HepG2 (cell line): Measurements from ENCODE around the gene PLCB2. TPM values are rescaled to one million over a fixed set of nuclear protein-coding genes. Genes with fewer than 3 reads are reported as not detected.
A peak's percentile ranks its signal among the peaks of the same experiment; 100 is the strongest.

Source experiments
- ATAC-seq: fragments of 200-7000 bp; cut with Tn5 transposase; 3 replicates; pipeline ENCODE4 v1.9.1; 2020; ENCODE audit warnings: mild to moderate bottlenecking, moderate library complexity
- BruUV-seq: library from RNA; stranded (reverse); fragments of 400-500 nt; replicated peaks from 2 replicates; lab custom pipeline; 2021; lab: Mats Ljungman, UMichigan
- CTCF ChIA-PET: fragments of 300-600 bp; formaldehyde crosslinking; extraction: SDS; loops from one replicate; lab custom pipeline; 2021; ENCODE audit warnings: low total read pairs, inconsistent platforms, low intra/inter-chr PET ratio; lab: Yijun Ruan, JAX
- POLR2A ChIA-PET: fragments of 350-600 bp; sonication (Branson Sonifier 250); formaldehyde crosslinking; loops from one replicate; lab custom pipeline; 2020; ENCODE audit warnings: antibody characterized with exemption, inconsistent platforms; lab: Yijun Ruan, JAX
- DNase-seq: peaks from one replicate; pipeline ENCODE4 v3.0.0-alpha.2; 2015; ENCODE audit warnings: low spot score
- FAIRE-seq: peaks from 3 replicates; lab custom pipeline; 2011; peaks lifted over from hg19 to GRCh38; lab: Jason Lieb, UNC
- H2AFZ ChIP-seq: one replicate; pipeline ENCODE4 v1.6.1; 2011; ENCODE audit warnings: low read length, inconsistent platforms
- H3K27ac ChIP-seq: fragments of 300-600 bp; 3 replicates; pipeline ENCODE4 v1.8.0; 2011; ENCODE audit warnings: mixed run types, mild to moderate bottlenecking, mixed read lengths, low read length, inconsistent platforms; ENCODE audit not compliant: insufficient read depth; ENCODE audit errors: extremely low read length
- H3K27me3 ChIP-seq, 2 experiments: fragments of 200-600 bp in 1 of 2; 2 replicates in 1 of 2; 3 replicates in 1 of 2; pipeline versions ENCODE4 v1.6.0 to v1.8.0; 2011; ENCODE audit warnings: low read length in 2 of 2, mild to moderate bottlenecking in 2 of 2, moderate library complexity in 2 of 2, inconsistent platforms in 1 of 2; ENCODE audit not compliant: insufficient read depth in 2 of 2, control insufficient read depth in 1 of 2
- H3K36me3 ChIP-seq, 2 experiments: fragments of 200-600 bp in 1 of 2; replicated peaks in 1 of 2; 2 replicates in 1 of 2; 3 replicates in 1 of 2; pipeline versions ENCODE4 v1.5.1 to v1.8.0; 2011; ENCODE audit warnings: low read length in 2 of 2, inconsistent platforms in 1 of 2; ENCODE audit not compliant: insufficient read depth in 2 of 2, control insufficient read depth in 1 of 2
- H3K4me1 ChIP-seq: 2 replicates; pipeline ENCODE4 v1.5.1; 2012; ENCODE audit warnings: low read length, inconsistent platforms; ENCODE audit not compliant: insufficient read depth
- H3K4me2 ChIP-seq: 2 replicates; pipeline ENCODE4 v1.6.0; 2011; ENCODE audit warnings: low read depth, low read length, inconsistent platforms
- H3K4me3 ChIP-seq, 3 experiments: fragments of 200-600 bp in 1 of 3; sonication (generic), shearing (Covaris generic) in 1 of 3; replicated peaks in 1 of 3; 2 replicates each; pipeline ENCODE4 v1.5.1; 2011 to 2016; ENCODE audit warnings: low read length in 3 of 3, inconsistent platforms in 2 of 3, low read depth in 2 of 3, mild to moderate bottlenecking in 2 of 3, control low read depth in 1 of 3, mixed read lengths in 1 of 3; ENCODE audit not compliant: insufficient read depth in 1 of 3
- H3K79me2 ChIP-seq: one replicate; pipeline ENCODE4 v1.6.1; 2011; ENCODE audit warnings: low read length, inconsistent platforms; ENCODE audit not compliant: insufficient read depth
- H3K9ac ChIP-seq: 2 replicates; pipeline ENCODE4 v1.6.0; 2011; ENCODE audit warnings: mild to moderate bottlenecking, low read depth, low read length, inconsistent platforms; ENCODE audit not compliant: insufficient read depth
- H3K9me3 ChIP-seq: 2 replicates; pipeline ENCODE4 v1.5.1; 2012; ENCODE audit warnings: mild to moderate bottlenecking, low read length
- H4K20me1 ChIP-seq: 2 replicates; pipeline ENCODE4 v1.6.0; 2011; ENCODE audit warnings: inconsistent platforms, mild to moderate bottlenecking, low read length, moderate library complexity; ENCODE audit not compliant: insufficient read depth
- ATF7-NPFF ChIP-seq: sonication (generic); formaldehyde crosslinking; IDR thresholded peaks from 2 replicates; pipeline ENCODE4 v1.8.1; 2023; ENCODE audit warnings: mild to moderate bottlenecking, low read depth, missing genetic modification reagents, moderate library complexity
- FOXK2 ChIP-seq: fragments of 450-650 bp; IDR thresholded peaks from 2 replicates; pipeline ENCODE4 v1.6.1; 2016
- HNRNPL ChIP-seq: fragments of 200-400 bp; formaldehyde crosslinking; IDR thresholded peaks from 2 replicates; pipeline ENCODE4 v1.6.1; 2017; ENCODE audit warnings: mild to moderate bottlenecking, low read depth, low read length
- JUN ChIP-seq: sonication (generic); formaldehyde crosslinking; IDR thresholded peaks from 2 replicates; pipeline ENCODE4 v1.4.0; 2020; ENCODE audit warnings: mild to moderate bottlenecking, missing genetic modification reagents
- KAT2B ChIP-seq: fragments of 150-350 bp; IDR thresholded peaks from 2 replicates; pipeline ENCODE4 v1.6.1; 2014; ENCODE audit warnings: low read depth, low read length, borderline replicate concordance
- MAZ ChIP-seq, 2 experiments: sonication (generic) in 1 of 2; formaldehyde crosslinking in 1 of 2; IDR thresholded peaks; 2 replicates each; pipeline versions ENCODE4 v1.5.0 to v1.6.1; 2012 to 2020; ENCODE audit warnings: low read depth in 2 of 2, mild to moderate bottlenecking in 2 of 2, borderline replicate concordance in 1 of 2, improper control_type of control experiment in 1 of 2, low read length in 1 of 2, missing genetic modification reagents in 1 of 2, moderate library complexity in 1 of 2
- SOX13 ChIP-seq, 3 experiments: fragments of 450-650 bp in 1 of 3; sonication (generic) in 1 of 3; formaldehyde crosslinking in 1 of 3; IDR thresholded peaks in 2 of 3; conservative IDR thresholded peaks in 1 of 3; 2 replicates each; pipeline versions ENCODE4 v1.5.0 to v1.6.1; 2016 to 2020; ENCODE audit warnings: antibody characterized with exemption in 1 of 3, mild to moderate bottlenecking in 1 of 3, missing compliant biosample characterization in 1 of 3, missing genetic modification reagents in 1 of 3, moderate library complexity in 1 of 3
- SP1 ChIP-seq, 2 experiments: fragments of 450-650 bp in 1 of 2; sonication (generic) in 1 of 2; formaldehyde crosslinking in 1 of 2; IDR thresholded peaks; 2 replicates each; pipeline versions ENCODE4 v1.4.0 to v1.6.1; 2016 to 2020; ENCODE audit warnings: missing genetic modification reagents in 1 of 2
- SP5 ChIP-seq: IDR thresholded peaks from 2 replicates; pipeline ENCODE4 v1.6.1; 2016; ENCODE audit warnings: low read depth, borderline replicate concordance
- SRF ChIP-seq: IDR thresholded peaks from 2 replicates; pipeline ENCODE4 v1.6.1; 2011; ENCODE audit warnings: mild to moderate bottlenecking, low read depth, low read length, moderate library complexity
- TERF1 ChIP-seq: sonication (generic); formaldehyde crosslinking; IDR thresholded peaks from 2 replicates; pipeline ENCODE4 v1.8.0; 2022; ENCODE audit warnings: mild to moderate bottlenecking, missing genetic modification reagents, moderate library complexity
- ZBTB7A ChIP-seq: sonication (generic); formaldehyde crosslinking; IDR thresholded peaks from 2 replicates; pipeline ENCODE4 v1.8.0; 2022; ENCODE audit warnings: mild to moderate bottlenecking, missing genetic modification reagents
- ZC3H4 ChIP-seq: sonication (generic); formaldehyde crosslinking; IDR thresholded peaks from 2 replicates; pipeline ENCODE4 v1.4.0; 2020; ENCODE audit warnings: missing genetic modification reagents, borderline replicate concordance
- ZFYVE20 ChIP-seq: sonication (generic); formaldehyde crosslinking; IDR thresholded peaks from 2 replicates; pipeline ENCODE4 v1.8.0; 2023; ENCODE audit warnings: low read depth, mild to moderate bottlenecking, moderate library complexity, missing genetic modification reagents, borderline replicate concordance
- ZNF34 ChIP-seq: sonication (generic); formaldehyde crosslinking; IDR thresholded peaks from 2 replicates; pipeline ENCODE4 v1.4.0; 2020; ENCODE audit warnings: mild to moderate bottlenecking, missing genetic modification reagents, borderline replicate concordance
- ZNF350 ChIP-seq: sonication (generic); formaldehyde crosslinking; IDR thresholded peaks from 2 replicates; pipeline ENCODE4 v1.4.0; 2020; ENCODE audit warnings: mild to moderate bottlenecking, low read depth, missing genetic modification reagents, borderline replicate concordance
- WGBS: methylation state at CpG from one replicate; pipeline ENCODE4 v1.1.6; 2017; ENCODE audit warnings: low lambda C conversion rate; 5-methylcytosine and 5-hydroxymethylcytosine counted together
- in situ Hi-C: cut with HindIII; loops from 2 replicates; pipeline ENCODE4 v1.10.0; 2017; ENCODE audit warnings: low pct_unique_long_range_greater_than_20kb; ENCODE audit not compliant: extremely low pct_ligation_motif_present
- intact Hi-C: fragments of 100-400 bp; cut with micrococcal nuclease; formaldehyde crosslinking; loops from one replicate; pipeline ENCODE4 v1.10.0; 2022; ENCODE audit not compliant: unreplicated experiment
- polyA plus RNA-seq, 8 experiments: library from polyadenylated mRNA; depleted of rRNA in 3 of 8; stranded (reverse) in 7 of 8; unstranded in 1 of 8; fragments of >200 nt; fragmentation: Illumina TruSeq in 4 of 8; extraction: Trizol in 4 of 8; gene quantifications; 2 replicates each; pipeline versions ENCODE4 v1.2.1 to v1.2.3, GENCODE V29; 2011 to 2016; ENCODE audit warnings: low read depth in 4 of 8, missing spikeins in 1 of 8, mixed read lengths in 1 of 8; ENCODE audit not compliant: insufficient read depth in 1 of 8
- total RNA-seq, 5 experiments: library from RNA; depleted of rRNA; stranded (reverse); fragments of >200 nt; fragmentation: Illumina TruSeq; extraction: Trizol; gene quantifications; 2 replicates each; pipeline ENCODE4 v1.2.3, GENCODE V29; 2016; ENCODE audit warnings: low read depth in 1 of 5
- TF ChIP-seq, protein P1 (sequence below): sonication (generic); formaldehyde crosslinking; IDR thresholded peaks from 2 replicates; pipeline ENCODE4 v1.4.0; 2020; ENCODE audit warnings: missing genetic modification reagents, low read depth, mild to moderate bottlenecking, borderline replicate concordance

The PLCB2 gene
- total and polyA plus RNA-seq, 2 of the 13 experiments (the other 11 are each of a cell fraction or from before 2014, with no cell fraction given), result 0.11 TPM; not detected in 1

DNA sequence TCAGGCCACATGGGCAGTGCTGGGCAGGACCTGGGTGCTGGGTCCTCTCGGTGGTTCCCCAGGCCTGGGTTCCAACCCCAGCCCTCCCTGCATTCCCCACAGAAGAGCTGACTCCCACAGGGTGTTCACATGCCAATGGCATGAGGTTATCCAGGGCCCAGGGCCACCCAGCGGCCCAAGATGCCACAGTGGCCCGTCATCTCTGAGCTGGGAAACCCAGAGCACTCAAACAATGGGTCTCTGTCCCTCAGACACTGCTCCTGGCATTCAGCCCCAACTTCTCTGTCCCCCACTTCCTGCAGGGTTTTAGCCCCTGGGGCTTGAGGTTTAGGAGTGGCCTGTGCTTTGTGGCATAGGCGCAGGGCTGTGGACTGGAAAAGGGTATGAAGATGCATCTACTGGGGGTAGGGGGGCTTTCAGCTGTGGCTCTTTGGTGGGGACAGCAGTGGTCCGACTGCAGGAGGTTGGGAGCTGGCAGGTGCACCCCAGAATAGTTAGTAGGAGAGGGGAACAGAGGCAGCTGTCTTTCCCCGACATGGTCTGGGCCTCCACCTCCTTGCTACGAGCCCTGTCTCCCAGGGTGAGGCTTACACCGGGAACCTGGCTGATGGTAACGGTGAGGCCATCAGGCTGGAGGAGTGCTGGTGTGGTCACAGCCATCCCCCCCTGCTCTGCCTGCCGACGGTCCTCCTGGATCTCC is 31.3 kb upstream of the PLCB2 start (continued):
- TF ChIP-seq ATF7-NPFF (CRISPR knock-in tag) (no peak), SOX13 (IDR thresholded peaks at IDR 0.05) (no peak), SOX13 (CRISPR knock-in tag; conservative IDR thresholded peaks at IDR 0.05 in 1 of 2, IDR thresholded peaks at IDR 0.05 in 1 of 2) (0 out of 4 replicates have a peak, but pooled peaks of 1 of the 2 experiments have one; percentile 24), HNRNPL (0 out of 2 replicates have a peak, but pooled peaks have one; percentile 64), ZNF34 (CRISPR knock-in tag) (no peak), JUN (peak; percentile 66; the same call in 1 of the 2 replicates)
- TF ChIP-seq, protein P1, sequence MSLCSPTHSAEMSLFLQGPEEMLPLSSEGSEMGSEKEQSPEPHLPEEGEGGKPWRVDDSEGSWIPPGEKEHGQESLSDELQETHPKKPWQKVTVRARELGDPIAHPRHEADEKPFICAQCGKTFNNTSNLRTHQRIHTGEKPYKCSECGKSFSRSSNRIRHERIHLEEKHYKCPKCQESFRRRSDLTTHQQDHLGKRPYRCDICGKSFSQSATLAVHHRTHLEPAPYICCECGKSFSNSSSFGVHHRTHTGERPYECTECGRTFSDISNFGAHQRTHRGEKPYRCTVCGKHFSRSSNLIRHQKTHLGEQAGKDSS (CRISPR knock-in tag), result no peak
- TF ChIP-seq, all 625 proteins: peak for 12

DNA sequence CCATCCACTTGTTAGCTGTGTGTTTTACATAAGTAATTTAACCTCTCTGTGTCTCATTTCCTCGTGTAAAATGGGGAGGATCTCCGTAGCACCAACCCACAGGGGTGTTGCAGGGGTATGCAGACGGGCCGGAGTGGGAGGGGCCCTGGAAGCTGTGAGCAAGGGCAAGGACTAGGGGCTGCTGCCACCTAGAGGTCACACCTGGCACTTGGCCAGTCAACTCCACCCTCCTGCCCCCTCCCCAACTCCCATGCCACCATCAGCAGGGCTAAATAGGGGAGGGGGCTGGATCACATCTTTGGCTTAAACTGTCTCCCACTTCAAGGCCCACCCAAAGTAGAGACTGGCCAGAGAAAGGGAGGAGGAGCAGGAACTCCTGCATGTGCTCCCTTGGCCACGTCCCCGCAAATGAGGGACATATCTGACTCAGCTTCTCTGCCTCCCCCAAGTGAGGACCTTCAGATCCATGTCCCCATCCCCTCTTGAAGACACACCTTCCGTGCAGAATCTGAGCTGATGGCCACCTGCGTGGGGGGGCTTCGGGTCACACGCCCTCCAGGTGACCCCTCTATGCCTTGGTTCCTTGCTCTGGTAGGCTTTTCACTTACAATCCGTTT is 30.4 kb upstream of the PLCB2 start:
- no peak overlapping the region for H2AFZ ChIP-seq
- intact Hi-C loops (loop anchor here (1.0 kb wide), 1 partner anchor 17 kb away; no protein-coding TSS in a partner anchor), in situ Hi-C loops (no loop called here)
- FAIRE-seq, result peak; percentile 48
- BruUV-seq, result no TSS peak
- DNase-seq, result peak; percentile 58
- 32% methylated on average over 10 of the region's 11 CpGs for WGBS
- POLR2A ChIA-PET, result interaction anchor here (0.9 to 4.4 kb wide), 8 partner anchors 9 to 84 kb away, joined by 3 to 24 read pairs (median 4); partner anchors contain the start of genes INAFM2 and IVD
- peaks cover 4% of the 10 kb centered on the region; the same call in 1 of the 2 replicates for H4K20me1 ChIP-seq
- H3K9me3 ChIP-seq, result no peaks in the 10 kb centered on the region
- no peaks in the 10 kb centered on the region; a peak in 1 of 5 replicates for H3K36me3 ChIP-seq
- CTCF ChIA-PET, result interaction anchor here (1.8 to 2.3 kb wide), 2 partner anchors 16 to 84 kb away, joined by 6 to 19 read pairs; partner anchors contain the start of gene INAFM2
- 0 out of 2 replicates have a peak overlapping the region, but pooled peaks have one; percentile 26 for H3K9ac ChIP-seq
- no peak overlapping the region for H3K4me3 ChIP-seq
- H3K4me2 ChIP-seq, result no peak overlapping the region
- ATAC-seq, result peak; percentile 51
- H3K27me3 ChIP-seq, result no peaks in the 10 kb centered on the region
- H3K79me2 ChIP-seq, result no peaks in the 10 kb centered on the region
- no peak overlapping the region for H3K27ac ChIP-seq
- H3K4me1 ChIP-seq, result peaks cover 46% of the 10 kb centered on the region
- TF ChIP-seq ZFYVE20 (CRISPR knock-in tag), result no peak
- TF ChIP-seq ZNF350, result 0 out of 2 replicates have a peak, but pooled peaks have one; percentile 12
- TF ChIP-seq TERF1 (CRISPR knock-in tag), result 0 out of 2 replicates have a peak, but pooled peaks have one; percentile 33
- no peak for TF ChIP-seq SRF
- TF ChIP-seq ZC3H4 (CRISPR knock-in tag), result no peak
- 0 out of 2 replicates have a peak, but pooled peaks have one; percentile 41 for TF ChIP-seq MAZ (IDR thresholded peaks at IDR 0.05; ENCODE audit: borderline replicate concordance, low read depth, low read length)
- TF ChIP-seq MAZ (CRISPR knock-in tag; IDR thresholded peaks at IDR 0.05; ENCODE audit: low read depth), result peak; percentile 55; the same call in 1 of the 2 replicates
- TF ChIP-seq FOXK2, result no peak
- TF ChIP-seq SP5 (CRISPR knock-in tag), result peak; percentile 37; the same call in 1 of the 2 replicates
- TF ChIP-seq ZBTB7A (CRISPR knock-in tag), result peak; percentile 85
- no peak for TF ChIP-seq SP1 (IDR thresholded peaks at IDR 0.05)
- peak; percentile 45; the same call in 1 of the 2 replicates for TF ChIP-seq SP1 (CRISPR knock-in tag; IDR thresholded peaks at IDR 0.05)
- no peak for TF ChIP-seq KAT2B
